HUES64 (cell line): ENCODE results near the gene OR8B8.
"Not testable (repeated sequence)": the region's sequence is repeated elsewhere in the genome, so short reads cannot be mapped to it uniquely, and the experiment has no call there.

Experiments used
- H3K27ac ChIP-seq: 2 replicates; pipeline ENCODE4 v1.7.0; 2013; ENCODE audit warnings: low read depth, low read length, inconsistent platforms
- H3K27me3 ChIP-seq: 2 replicates; pipeline ENCODE4 v1.6.1; 2013; ENCODE audit warnings: mild to moderate bottlenecking, low read length; ENCODE audit not compliant: insufficient read depth
- H3K36me3 ChIP-seq: 2 replicates; pipeline ENCODE4 v1.6.1; 2013; ENCODE audit warnings: mild to moderate bottlenecking, low read length; ENCODE audit not compliant: insufficient read depth
- H3K4me1 ChIP-seq: 2 replicates; pipeline ENCODE4 v1.6.1; 2013; ENCODE audit warnings: mild to moderate bottlenecking, low read length, moderate library complexity; ENCODE audit not compliant: insufficient read depth
- H3K4me3 ChIP-seq: 2 replicates; pipeline ENCODE4 v1.5.1; 2013; ENCODE audit warnings: mild to moderate bottlenecking, low read length, moderate library complexity
- H3K9ac ChIP-seq: 2 replicates; pipeline ENCODE4 v1.6.1; 2013; ENCODE audit warnings: mild to moderate bottlenecking, low read depth, low read length
- H3K9me3 ChIP-seq: 2 replicates; pipeline ENCODE4 v1.6.1; 2013; ENCODE audit warnings: low read depth, low read length; ENCODE audit not compliant: insufficient read depth
- WGBS: fragments of 150-250, 120-280 bp; methylation state at CpG from one replicate; pipeline ENCODE4 v1.1.7; 2013; ENCODE audit warnings: missing lambda C conversion rate; 5-methylcytosine and 5-hydroxymethylcytosine counted together

Gene OR8B8

DNA sequence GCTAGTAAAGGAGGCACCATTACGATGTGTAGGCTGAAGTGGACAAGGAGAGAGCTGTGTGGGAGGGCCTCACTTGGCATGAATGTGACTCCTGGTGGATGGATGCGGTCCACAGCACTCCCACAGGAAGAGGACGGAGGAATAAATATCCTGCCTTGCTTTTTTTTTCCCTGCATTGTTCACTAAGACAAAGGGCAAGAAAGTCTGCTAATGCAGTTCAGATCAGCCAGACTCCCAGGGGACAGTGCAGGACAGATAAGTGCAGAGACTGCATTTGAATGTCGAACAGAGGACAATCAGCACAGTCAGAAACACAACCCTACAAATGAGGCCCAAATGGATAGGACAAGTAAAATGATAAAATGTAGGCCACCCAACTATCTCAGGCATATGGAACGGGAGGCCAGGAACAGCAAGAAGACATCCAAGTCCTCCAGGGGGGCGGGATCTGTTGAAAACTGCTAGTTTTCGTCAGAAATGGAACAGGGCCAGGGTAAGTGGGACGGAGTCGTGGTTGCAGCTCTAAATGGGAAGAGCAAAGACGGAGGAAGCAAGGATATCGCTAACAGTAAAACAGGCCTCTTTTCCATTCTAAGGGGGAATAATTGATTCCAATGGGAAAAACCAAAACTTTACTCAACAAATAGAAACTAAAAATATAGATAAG lies 25.2 kb upstream of the OR8B8 start:
- 93% methylated on average over 11 of the region's 11 CpGs for WGBS
- H3K9ac ChIP-seq = no peak overlapping the region

DNA sequence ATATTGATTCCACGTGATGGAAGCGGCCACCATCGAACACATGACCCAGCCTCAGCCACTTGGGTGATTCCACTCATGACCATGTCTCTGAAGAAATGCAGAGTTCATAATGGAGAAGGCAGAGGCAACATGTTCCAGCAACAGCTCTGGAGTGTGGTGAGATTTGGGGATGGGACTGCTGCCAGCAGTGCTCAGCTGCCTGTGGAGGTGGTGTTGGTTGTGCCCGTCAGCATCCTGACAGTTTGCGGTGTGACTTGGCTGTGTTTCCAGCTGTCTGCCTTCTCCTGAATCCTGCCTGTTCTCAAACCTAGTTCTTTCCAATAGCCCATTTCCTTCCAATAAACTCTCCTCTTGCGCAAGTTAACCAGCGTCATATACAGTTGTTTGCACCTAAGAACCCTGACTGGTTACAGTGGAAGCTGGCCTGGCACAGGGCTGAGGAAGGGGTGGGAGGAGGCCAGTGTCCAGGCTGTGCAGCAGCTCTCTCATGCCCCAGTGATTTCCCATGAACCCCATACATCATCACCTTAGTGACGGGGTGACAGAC lies 22.0 kb upstream of the OR8B8 start:
- Histone ChIP-seq H3K36me3 (no peaks in the 10 kb centered on the region), H3K27me3 (no peaks in the 10 kb centered on the region), H3K9ac (no peak overlapping the region), H3K27ac (no peak overlapping the region), H3K4me3 (no peak overlapping the region), H3K4me1 (no peaks in the 10 kb centered on the region), H3K9me3 (no peaks in the 10 kb centered on the region)
- 96% methylated on average over 8 of the region's 8 CpGs for WGBS

More for the DNA sequence above, 25.2 kb upstream of the OR8B8 start:
- H3K4me1 ChIP-seq = peaks cover 4% of the 10 kb centered on the region; the same call in 1 of the 2 replicates
- H3K9me3 ChIP-seq = no peaks in the 10 kb centered on the region
- no peak overlapping the region for H3K27ac ChIP-seq
- no peaks in the 10 kb centered on the region for H3K36me3 ChIP-seq
- no peak overlapping the region for H3K4me3 ChIP-seq
- H3K27me3 ChIP-seq = no peaks in the 10 kb centered on the region

DNA sequence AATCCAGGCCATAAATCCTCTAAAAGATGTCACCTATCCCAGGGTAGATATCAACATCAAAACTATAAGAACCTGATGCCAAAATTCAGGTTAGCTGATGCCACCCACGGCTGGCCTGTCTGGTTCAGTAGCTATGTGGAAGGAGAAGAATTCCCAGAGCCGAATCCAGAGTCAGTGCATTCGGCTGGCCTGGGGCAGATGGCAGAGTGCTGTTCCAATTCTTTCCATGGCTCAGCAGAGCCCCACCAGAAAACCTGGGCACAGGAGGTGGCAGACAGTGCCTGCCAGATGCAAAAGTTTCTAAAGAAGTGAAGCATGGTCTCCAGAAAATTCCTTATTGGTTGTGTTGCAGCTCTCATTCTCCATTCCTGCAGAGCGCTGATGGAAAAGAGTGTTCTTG lies 19.9 kb upstream of the OR8B8 start:
- H3K27me3 ChIP-seq = no peaks in the 10 kb centered on the region
- no peak overlapping the region for H3K27ac ChIP-seq
- no peak overlapping the region for H3K9ac ChIP-seq
- no peaks in the 10 kb centered on the region for H3K4me1 ChIP-seq
- no peaks in the 10 kb centered on the region for H3K9me3 ChIP-seq
- 91% methylated on average over 4 of the region's 4 CpGs for WGBS
- H3K36me3 ChIP-seq = no peaks in the 10 kb centered on the region
- H3K4me3 ChIP-seq = no peak overlapping the region

DNA sequence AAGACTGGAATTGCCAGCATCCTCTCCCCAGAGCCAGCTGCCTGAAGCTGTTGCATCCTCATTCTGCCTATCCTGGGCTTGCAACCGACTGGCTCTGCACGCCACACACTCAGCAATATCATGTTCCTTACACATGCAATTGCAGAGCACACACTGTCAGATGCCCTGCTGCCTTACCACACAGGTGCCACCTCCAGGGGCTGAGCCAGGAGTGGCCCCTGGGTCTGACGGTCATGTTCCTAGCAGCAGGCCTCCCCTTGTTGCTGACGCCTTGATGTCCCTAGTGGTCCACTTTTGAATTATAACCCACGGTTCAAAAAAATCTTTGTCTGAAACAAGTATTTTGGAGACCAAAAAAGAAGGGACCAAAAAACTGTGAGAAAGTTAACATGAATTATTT lies 18.5 kb upstream of the OR8B8 start:
- 89% methylated on average over 5 of the region's 5 CpGs for WGBS
- no peak overlapping the region for H3K4me3 ChIP-seq
- no peak overlapping the region for H3K9ac ChIP-seq
- H3K27me3 ChIP-seq = no peaks in the 10 kb centered on the region
- H3K27ac ChIP-seq = no peak overlapping the region
- H3K4me1 ChIP-seq = no peaks in the 10 kb centered on the region
- H3K9me3 ChIP-seq = no peaks in the 10 kb centered on the region
- no peaks in the 10 kb centered on the region for H3K36me3 ChIP-seq

DNA sequence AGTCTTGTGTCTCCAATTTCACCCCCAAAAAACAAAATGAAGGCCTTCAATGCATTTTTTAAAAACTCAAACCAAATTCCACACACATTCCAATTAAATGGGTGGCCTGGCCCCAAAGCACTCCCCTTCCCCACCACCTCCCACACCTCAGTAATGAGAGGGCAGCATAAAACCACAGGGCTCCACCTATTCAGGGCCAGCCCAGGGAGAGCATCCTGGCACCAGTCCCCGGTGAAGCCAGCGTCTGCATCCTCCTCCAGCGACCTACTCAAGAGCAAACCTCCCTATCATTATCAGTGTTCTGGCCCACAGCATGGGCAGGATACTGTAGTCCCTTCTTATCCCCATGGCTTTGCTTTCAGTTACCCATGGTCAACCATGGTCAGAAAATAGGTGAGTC lies 17.8 kb upstream of the OR8B8 start:
- Histone ChIP-seq H3K4me1 (no peaks in the 10 kb centered on the region), H3K9me3 (no peaks in the 10 kb centered on the region), H3K27ac (no peak overlapping the region), H3K4me3 (no peak overlapping the region), H3K9ac (no peak overlapping the region), H3K27me3 (no peaks in the 10 kb centered on the region), H3K36me3 (no peaks in the 10 kb centered on the region)
- 85% methylated on average over 3 of the region's 3 CpGs for WGBS

DNA sequence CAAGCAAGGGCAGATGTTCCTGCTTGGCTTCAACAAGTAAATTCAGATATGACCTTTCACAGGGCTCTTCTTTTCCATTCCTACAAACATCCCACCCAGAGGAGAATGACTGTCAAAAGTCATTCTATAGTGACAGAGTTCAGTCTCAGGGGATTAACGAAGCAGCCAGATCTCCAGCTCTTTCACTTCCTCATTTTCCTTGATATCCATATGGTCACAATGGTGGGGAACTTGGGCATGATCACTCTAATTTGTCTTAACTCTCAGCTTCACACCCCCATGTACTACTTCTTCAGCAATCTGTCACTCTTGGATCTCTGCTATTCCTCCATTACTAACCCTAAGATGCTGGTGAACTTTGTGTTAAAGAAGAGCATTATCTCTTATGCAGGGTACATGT lies 15.0 kb upstream of the OR8B8 start:
- Histone ChIP-seq H3K9me3 (no peaks in the 10 kb centered on the region), H3K4me3 (no peak overlapping the region), H3K9ac (no peak overlapping the region), H3K27ac (no peak overlapping the region), H3K4me1 (no peaks in the 10 kb centered on the region), H3K36me3 (no peaks in the 10 kb centered on the region), H3K27me3 (no peaks in the 10 kb centered on the region)
- 91% methylated on average over 1 of the region's 1 CpG for WGBS

DNA sequence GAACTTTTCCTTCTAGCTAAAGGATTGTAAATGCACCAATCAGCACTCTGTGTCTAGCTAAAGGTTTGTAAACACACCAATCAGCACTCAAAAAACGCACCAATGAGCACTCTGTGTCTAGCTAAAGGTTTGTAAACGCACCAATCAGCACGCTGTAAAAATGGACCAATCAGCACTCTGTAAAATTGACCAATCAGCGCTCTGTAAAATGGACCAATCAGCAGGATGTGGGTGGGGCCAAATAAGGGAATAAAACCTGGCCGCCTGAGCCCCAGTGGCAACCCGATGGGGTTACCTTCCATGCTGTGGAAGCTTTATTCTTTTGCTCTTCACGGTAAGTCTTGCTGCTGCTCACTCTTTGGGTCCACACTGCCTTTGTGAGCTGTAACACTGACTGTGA lies 13.9 kb upstream of the OR8B8 start:
- H3K4me3 ChIP-seq, H3K36me3 ChIP-seq, H3K9me3 ChIP-seq, H3K27me3 ChIP-seq, H3K27ac ChIP-seq, H3K9ac ChIP-seq, H3K4me1 ChIP-seq: not testable (repeated sequence)
- 96% methylated on average over 7 of the region's 7 CpGs for WGBS

DNA sequence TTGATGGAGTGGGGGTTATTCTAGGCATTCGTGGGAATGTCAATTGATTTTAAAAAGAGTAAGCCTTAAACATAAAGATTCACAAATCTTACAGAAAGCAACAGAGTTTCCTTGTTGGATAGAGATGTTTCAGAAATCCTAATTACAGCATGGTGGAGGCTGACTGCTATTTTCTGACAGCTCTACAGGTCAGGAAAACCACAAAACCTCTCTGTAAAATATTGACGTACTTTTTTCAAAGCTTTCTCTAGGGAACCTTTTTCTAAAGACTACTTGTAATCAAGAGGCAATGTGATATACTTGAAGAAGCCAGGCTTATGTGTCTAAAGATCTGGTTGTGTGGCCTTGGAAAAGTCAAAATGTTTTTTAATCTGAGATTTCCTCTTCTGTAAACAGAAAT lies 9.1 kb upstream of the OR8B8 start:
- Histone ChIP-seq H3K36me3 (no peaks in the 10 kb centered on the region), H3K9me3 (no peaks in the 10 kb centered on the region), H3K27ac (no peak overlapping the region), H3K9ac (no peak overlapping the region), H3K4me3 (no peak overlapping the region), H3K27me3 (no peaks in the 10 kb centered on the region), H3K4me1 (peaks cover 6% of the 10 kb centered on the region; the same call in 1 of the 2 replicates)
- 60% methylated on average over 1 of the region's 2 CpGs for WGBS

DNA sequence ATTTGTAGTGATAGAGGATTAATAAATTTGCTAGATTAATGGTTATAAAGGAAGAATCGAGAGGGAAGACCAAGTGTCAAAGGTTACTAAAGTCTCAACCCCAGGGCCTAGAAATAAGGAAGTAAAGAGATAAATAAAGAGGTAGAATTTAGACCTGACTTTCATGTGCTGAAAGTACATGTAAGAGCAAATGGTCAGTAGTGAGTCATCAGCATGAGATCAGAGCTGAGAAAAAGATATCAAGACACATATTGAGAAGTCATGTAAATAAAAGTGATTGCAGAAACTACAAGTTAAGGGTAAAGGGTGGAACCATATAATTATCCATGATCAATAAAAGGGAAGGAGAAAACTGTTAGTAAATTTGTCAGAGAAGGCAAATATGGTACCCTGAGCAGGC lies 1.4 kb upstream of the OR8B8 start:
- Histone ChIP-seq H3K27ac (no peak overlapping the region), H3K4me3 (no peak overlapping the region)
- 89% methylated on average over 1 of the region's 1 CpG for WGBS

DNA sequence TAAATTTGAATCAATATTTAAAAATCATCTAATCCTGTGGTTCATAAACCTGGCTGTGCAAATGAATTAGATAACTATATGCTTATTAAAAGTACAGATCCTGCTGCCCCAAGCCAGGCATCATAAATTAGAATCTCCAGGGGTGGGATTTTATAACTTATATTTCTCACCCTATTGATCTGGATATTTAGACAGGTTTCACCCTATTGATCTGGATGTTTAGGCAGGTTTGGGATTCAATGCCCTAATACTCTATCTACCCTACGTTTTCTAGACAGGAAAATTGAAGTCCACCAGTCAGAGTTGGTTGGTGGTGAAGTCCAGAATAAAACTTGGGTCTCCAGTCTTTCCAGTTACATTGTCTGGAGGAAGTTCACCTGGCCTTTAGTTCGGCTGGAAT lies 2.6 kb downstream of the OR8B8 start:
- no peaks in the 10 kb centered on the region for H3K4me1 ChIP-seq
- H3K9me3 ChIP-seq = no peaks in the 10 kb centered on the region
- H3K9ac ChIP-seq = no peak overlapping the region
- no peaks in the 10 kb centered on the region for H3K36me3 ChIP-seq
- no peak overlapping the region for H3K4me3 ChIP-seq
- no peak overlapping the region for H3K27ac ChIP-seq
- no peaks in the 10 kb centered on the region for H3K27me3 ChIP-seq
- 94% methylated on average over 2 of the region's 2 CpGs for WGBS

More for the DNA sequence above, 1.4 kb upstream of the OR8B8 start:
- H3K27me3 ChIP-seq = no peaks in the 10 kb centered on the region
- H3K36me3 ChIP-seq = no peaks in the 10 kb centered on the region
- no peak overlapping the region for H3K9ac ChIP-seq
- H3K9me3 ChIP-seq = no peaks in the 10 kb centered on the region
- no peaks in the 10 kb centered on the region for H3K4me1 ChIP-seq

DNA sequence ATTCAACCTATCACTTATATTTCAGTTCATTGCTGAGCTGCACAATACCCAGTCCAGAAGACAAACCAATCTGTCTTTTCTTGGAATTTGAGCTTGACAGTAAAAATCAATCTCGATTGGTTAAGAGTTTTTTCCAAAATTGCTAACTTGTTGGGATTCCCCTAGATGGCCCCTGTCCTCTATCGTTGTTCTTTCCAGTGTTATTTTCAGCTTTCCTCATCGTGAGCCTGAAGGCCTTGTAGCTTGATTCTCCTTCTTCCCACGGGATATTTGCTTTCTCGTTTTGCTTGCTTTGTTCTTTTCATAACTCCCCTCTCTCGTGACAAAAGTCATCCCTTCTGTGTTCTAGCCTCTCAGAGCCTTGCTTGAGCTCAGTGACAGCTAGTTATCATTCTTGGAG lies 3.1 kb downstream of the OR8B8 start:
- H3K4me1 ChIP-seq = no peaks in the 10 kb centered on the region
- no peaks in the 10 kb centered on the region for H3K9me3 ChIP-seq
- no peak overlapping the region for H3K9ac ChIP-seq
- H3K27me3 ChIP-seq = no peaks in the 10 kb centered on the region
- H3K4me3 ChIP-seq = no peak overlapping the region
- no peaks in the 10 kb centered on the region for H3K36me3 ChIP-seq
- no peak overlapping the region for H3K27ac ChIP-seq
- 86% methylated on average over 6 of the region's 6 CpGs for WGBS

DNA sequence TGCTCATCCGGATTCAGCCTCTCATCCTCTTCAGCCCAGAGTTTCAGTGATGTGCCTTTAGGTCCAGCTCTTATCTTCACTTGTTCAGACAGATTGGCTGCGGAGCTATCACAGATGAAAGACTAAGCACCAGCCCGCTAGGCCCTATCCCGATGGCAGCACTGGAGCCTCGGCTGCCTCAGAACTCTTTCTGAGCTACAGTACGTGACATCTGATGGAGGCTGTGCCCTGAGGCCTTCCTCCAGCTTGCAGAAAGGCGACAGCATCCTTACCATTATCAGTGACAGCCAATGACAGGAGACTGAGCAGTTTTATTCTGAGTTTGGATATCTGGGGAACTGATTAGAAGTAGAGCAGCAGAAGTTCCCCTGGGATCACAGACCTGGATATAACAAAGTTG lies 4.0 kb downstream of the OR8B8 start:
- 97% methylated on average over 7 of the region's 7 CpGs for WGBS

More for the DNA sequence above, 4.0 kb downstream of the OR8B8 start:
- no peaks in the 10 kb centered on the region for H3K4me1 ChIP-seq
- no peaks in the 10 kb centered on the region for H3K27me3 ChIP-seq
- H3K9ac ChIP-seq = no peak overlapping the region
- no peak overlapping the region for H3K4me3 ChIP-seq
- H3K27ac ChIP-seq = no peak overlapping the region
- H3K36me3 ChIP-seq = no peaks in the 10 kb centered on the region
- H3K9me3 ChIP-seq = no peaks in the 10 kb centered on the region
